Heart right ventricle (tissue), 16 donors: ENCODE data around the gene MMADHC. TPM values are rescaled to one million over a fixed set of nuclear protein-coding genes. Genes with fewer than 3 reads are reported as not detected.
A peak's percentile ranks its signal among the peaks of the same experiment; 100 is the strongest.

Experiments
- ATAC-seq, 8 donors: fragments of 200-7000 bp; cut with Tn5 transposase; one replicate each; pipeline ENCODE4 v1.9.1; 2020; ENCODE audit warnings: mild to moderate bottlenecking in 8 of 8, moderate library complexity in 8 of 8, moderate number of reproducible peaks in 1 of 8
- DNase-seq, 2 donors: peaks; one replicate each; pipeline ENCODE4 v3.0.0-alpha.2; 2020
- H3K27ac ChIP-seq, 10 donors: fragments of 200-600 bp; sonication (generic) in 2 of 10; one replicate each; pipeline versions ENCODE4 v1.5.0 to v1.8.0; 2020 to 2022; ENCODE audit warnings: mild to moderate bottlenecking in 3 of 10
- H3K27me3 ChIP-seq, 7 donors: fragments of 200-600 bp; one replicate each; pipeline ENCODE4 v1.8.0; 2021 to 2022; ENCODE audit warnings: mild to moderate bottlenecking in 2 of 7
- H3K36me3 ChIP-seq, 9 donors: fragments of 200-600 bp; sonication (generic) in 1 of 9; one replicate each; pipeline versions ENCODE4 v1.5.0 to v1.8.0; 2020 to 2022; ENCODE audit warnings: mild to moderate bottlenecking in 2 of 9
- H3K4me1 ChIP-seq, 9 donors: fragments of 200-600 bp; sonication (generic) in 1 of 9; one replicate each; pipeline versions ENCODE4 v1.5.0 to v1.8.0; 2020 to 2022; ENCODE audit warnings: mild to moderate bottlenecking in 4 of 9
- H3K4me3 ChIP-seq, 10 donors: fragments of 200-600 bp; sonication (generic) in 2 of 10; one replicate each; pipeline versions ENCODE4 v1.5.0 to v1.8.0; 2020 to 2022; ENCODE audit warnings: mild to moderate bottlenecking in 7 of 10, moderate library complexity in 2 of 10
- H3K9me3 ChIP-seq, 11 donors: fragments of 200-600 bp in 10 of 11; sonication (generic) in 2 of 11; one replicate each; pipeline versions ENCODE4 v1.5.0 to v1.8.0; 2013 to 2022; ENCODE audit warnings: mild to moderate bottlenecking in 2 of 11, control low read depth in 1 of 11, moderate library complexity in 1 of 11
- WGBS, 2 donors: extraction: QIAGEN DNeasy Blood & Tissue Kit; methylation state at CpG; one replicate each; pipeline ENCODE4 v1.1.7; 2013; ENCODE audit warnings: inconsistent platforms in 1 of 2; 5-methylcytosine and 5-hydroxymethylcytosine counted together
- intact Hi-C, 10 donors: fragments of 100-400 bp; cut with DNase I; formaldehyde crosslinking; loops; one replicate each; pipeline versions ENCODE4 v1.11.1 to v1.14.2; 2022
- polyA plus RNA-seq, 2 donors: library from polyadenylated mRNA; stranded (reverse); fragments of 200-250 nt; gene quantifications; one replicate each; pipeline ENCODE4 v1.2.3, GENCODE V29; 2013
- total RNA-seq, 10 donors: library from RNA; stranded (reverse); fragmentation: NEBNext Ultra II Directional in 3 of 10; extraction: Animal tissue kit (Norgen Biotek cat#: 25700) in 3 of 10; gene quantifications; one replicate each; pipeline versions ENCODE4 v1.2.1 to v1.2.4, GENCODE V29; 2021 to 2023
- TF ChIP-seq, protein P1 (sequence below), 9 donors: fragments of 200-600 bp; sonication (generic) in 2 of 9; IDR thresholded peaks; one replicate each; pipeline versions ENCODE4 v1.5.0 to v1.8.0; 2021 to 2022; ENCODE audit warnings: antibody characterized with exemption in 9 of 9, mild to moderate bottlenecking in 5 of 9, moderate library complexity in 1 of 9
- donor health status: Arrhythmogenic right ventricular cardiomyopathy.
- donor health status: ischemic (EF 13 %, LVEDD 7.1; RV severe dilation, severe dysfunction).
- donor health status: healthy with polysubstance abuse.
- donor health status: DM: no; HTN: yes; CAD: no.
- donor health status: DM: no; HTN: no; CAD: no.
- donor health status: ischemic (EF 25% LVEDD 6.9; RV normal size, moderate dysfunction).
- donor health status: ischemic (EF 25% LVEDD 5.7; RV mildly dilated, moderate dysfunction).
- donor health status: healthy.
- donor health status: DM: yes; HTN: yes; CAD: no.
- donor health status: Ischemic cardiomyopathy.
- donor health status: ischemic (EF 35%, LVEDD 5.7; RV mildly dilated, moderate dysfunction).
- donor health status: nonischemic (EF 11% LVEDD 7.7; RV severe dilation, severe dysfunction).
- donor health status: DM: yes; HTN: yes; CAD: no.
- donor health status: PGD.
- donor health status: ischemic (EF 29% LVEDD 5.4; RV normal size, mild dysfunction).
- donor health status: nonischemic (EF 23%, LVEDD 6.1; RV moderate dilation, normal function).

MMADHC gene
- total and polyA plus RNA-seq, 12 donors = 20.4 to 132 (median 124) TPM

DNA sequence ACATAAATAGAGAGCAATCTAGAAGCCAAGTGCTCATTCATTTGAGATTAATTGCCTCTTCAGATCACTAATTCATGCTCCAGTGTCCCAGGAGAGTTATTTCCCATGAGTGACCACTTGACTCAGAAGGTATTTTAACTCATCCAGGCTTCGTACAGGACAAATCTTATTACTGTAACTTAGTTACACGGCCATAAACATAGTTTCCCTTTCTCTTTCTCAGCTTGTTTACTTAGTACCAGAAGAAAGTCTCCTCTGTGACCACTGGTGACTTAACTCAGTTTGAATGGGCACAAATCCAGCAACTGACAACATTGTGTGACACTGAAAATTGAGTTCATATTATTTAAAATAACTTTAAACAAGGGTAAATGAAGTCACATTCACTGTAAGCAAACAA lies 25.3 kb downstream of the MMADHC start:
- DNase-seq (no peak), ATAC-seq (peak in 1 of 8 donors; percentile 53)
- Histone ChIP-seq H3K36me3 (peaks cover 0 to 26% (median 4%) of the 10 kb centered on the region in 9 donors), H3K27ac (no peak overlapping the region), H3K9me3 (no peaks in the 10 kb centered on the region), H3K27me3 (no peaks in the 10 kb centered on the region), H3K4me3 (no peak overlapping the region), H3K4me1 (peaks cover 0 to 9% (median 0%) of the 10 kb centered on the region in 9 donors)
- intact Hi-C loops = loop anchor here in 3 of 10 donors (2.0 to 5.0 kb wide), 2 partner anchors 545 to 546 kb away; no protein-coding TSS in a partner anchor
- WGBS, 2 donors = 12 to 22% methylated on average over 2 of the region's 2 CpGs
- TF ChIP-seq, protein P1, sequence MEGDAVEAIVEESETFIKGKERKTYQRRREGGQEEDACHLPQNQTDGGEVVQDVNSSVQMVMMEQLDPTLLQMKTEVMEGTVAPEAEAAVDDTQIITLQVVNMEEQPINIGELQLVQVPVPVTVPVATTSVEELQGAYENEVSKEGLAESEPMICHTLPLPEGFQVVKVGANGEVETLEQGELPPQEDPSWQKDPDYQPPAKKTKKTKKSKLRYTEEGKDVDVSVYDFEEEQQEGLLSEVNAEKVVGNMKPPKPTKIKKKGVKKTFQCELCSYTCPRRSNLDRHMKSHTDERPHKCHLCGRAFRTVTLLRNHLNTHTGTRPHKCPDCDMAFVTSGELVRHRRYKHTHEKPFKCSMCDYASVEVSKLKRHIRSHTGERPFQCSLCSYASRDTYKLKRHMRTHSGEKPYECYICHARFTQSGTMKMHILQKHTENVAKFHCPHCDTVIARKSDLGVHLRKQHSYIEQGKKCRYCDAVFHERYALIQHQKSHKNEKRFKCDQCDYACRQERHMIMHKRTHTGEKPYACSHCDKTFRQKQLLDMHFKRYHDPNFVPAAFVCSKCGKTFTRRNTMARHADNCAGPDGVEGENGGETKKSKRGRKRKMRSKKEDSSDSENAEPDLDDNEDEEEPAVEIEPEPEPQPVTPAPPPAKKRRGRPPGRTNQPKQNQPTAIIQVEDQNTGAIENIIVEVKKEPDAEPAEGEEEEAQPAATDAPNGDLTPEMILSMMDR (IDR thresholded peaks at IDR 0.05) = no peak

GRCh38 chr2:149561309-149561926 lies 26.2 kb downstream of the MMADHC start:
- intact Hi-C loops = loop anchor here in 8 of 10 donors (2.0 to 5.0 kb wide), 3 partner anchors 543 to 545 kb away; no protein-coding TSS in a partner anchor
- peaks cover 0 to 9% (median 0%) of the 10 kb centered on the region in 9 donors for H3K4me1 ChIP-seq
- H3K27ac ChIP-seq = no peak overlapping the region
- H3K9me3 ChIP-seq = no peaks in the 10 kb centered on the region
- H3K27me3 ChIP-seq = no peaks in the 10 kb centered on the region
- peaks cover 0 to 16% (median 0%) of the 10 kb centered on the region in 9 donors for H3K36me3 ChIP-seq
- TF ChIP-seq, protein P1 (IDR thresholded peaks at IDR 0.05) = peak; percentile 79 to 95 (median 89)
- DNase-seq (no peak), ATAC-seq (no peak)
- H3K4me3 ChIP-seq = no peak overlapping the region

- Histone ChIP-seq H3K4me3 (no peak overlapping the region), H3K27ac (no peak overlapping the region), H3K36me3 (no peaks in the 10 kb centered on the region), H3K9me3 (no peaks in the 10 kb centered on the region), H3K27me3 (peaks cover 0 to 4% (median 0%) of the 10 kb centered on the region in 7 donors), H3K4me1 (peaks cover 0 to 9% (median 0%) of the 10 kb centered on the region in 9 donors)
- 90 to 92% methylated on average over 5 of the region's 5 CpGs for WGBS, 2 donors
- intact Hi-C loops = loop anchor here in 9 of 10 donors (2.0 to 5.0 kb wide), 4 partner anchors 541 to 1313 kb away; no protein-coding TSS in a partner anchor
- ATAC-seq (no peak), DNase-seq (no peak)
- TF ChIP-seq, protein P1 (IDR thresholded peaks at IDR 0.05) = no peak
These were observed 28.1 kb downstream of the MMADHC start for GRCh38 chr2:149559341-149560068.

DNA sequence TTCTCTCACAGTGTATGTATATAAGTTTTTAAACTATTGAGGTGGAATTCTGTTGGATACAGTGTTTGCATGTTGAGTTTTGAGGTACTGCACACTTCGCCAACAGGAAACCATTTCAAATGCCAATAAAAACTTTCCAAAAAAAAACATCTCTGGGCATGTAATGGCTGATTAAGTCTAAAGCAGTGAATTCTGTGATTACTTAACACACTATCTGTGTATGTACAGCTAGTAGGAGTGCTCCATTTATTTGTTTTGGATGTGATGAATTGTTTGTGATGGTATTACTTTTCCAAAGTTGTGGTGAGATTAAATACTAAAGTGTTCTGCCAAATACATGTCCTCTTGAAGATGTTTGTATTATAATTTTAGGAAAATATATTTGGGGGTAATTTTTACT lies 31.1 kb downstream of the MMADHC start:
- H3K36me3 ChIP-seq = no peaks in the 10 kb centered on the region
- TF ChIP-seq, protein P1 (IDR thresholded peaks at IDR 0.05) = no peak
- intact Hi-C loops = loop anchor here in 2 of 10 donors (5.0 kb wide), 2 partner anchors 539 to 1316 kb away; no protein-coding TSS in a partner anchor
- peaks cover 0 to 7% (median 0%) of the 10 kb centered on the region in 7 donors for H3K27me3 ChIP-seq
- no peaks in the 10 kb centered on the region for H3K9me3 ChIP-seq
- 73 to 76% methylated on average over 1 of the region's 1 CpG for WGBS, 2 donors
- H3K4me3 ChIP-seq = no peak overlapping the region
- DNase-seq = no peak
- no peak overlapping the region for H3K27ac ChIP-seq
- no peaks in the 10 kb centered on the region for H3K4me1 ChIP-seq
- peak in 1 of 8 donors; percentile 34 for ATAC-seq
